GM10266 (cell line): ENCODE results near the gene PDE5A.

Source experiments
- DNase-seq: peaks from one replicate; pipeline ENCODE4 v3.0.0; 2012; ENCODE audit errors: extremely low spot score
- TF ChIP-seq, protein P1 (sequence below): IDR thresholded peaks from 2 replicates; pipeline ENCODE4 v1.5.1; 2012; ENCODE audit warnings: mild to moderate bottlenecking, low read depth; ENCODE audit not compliant: control insufficient read depth, insufficient read depth; ENCODE audit errors: missing control alignments

Gene PDE5A

DNA sequence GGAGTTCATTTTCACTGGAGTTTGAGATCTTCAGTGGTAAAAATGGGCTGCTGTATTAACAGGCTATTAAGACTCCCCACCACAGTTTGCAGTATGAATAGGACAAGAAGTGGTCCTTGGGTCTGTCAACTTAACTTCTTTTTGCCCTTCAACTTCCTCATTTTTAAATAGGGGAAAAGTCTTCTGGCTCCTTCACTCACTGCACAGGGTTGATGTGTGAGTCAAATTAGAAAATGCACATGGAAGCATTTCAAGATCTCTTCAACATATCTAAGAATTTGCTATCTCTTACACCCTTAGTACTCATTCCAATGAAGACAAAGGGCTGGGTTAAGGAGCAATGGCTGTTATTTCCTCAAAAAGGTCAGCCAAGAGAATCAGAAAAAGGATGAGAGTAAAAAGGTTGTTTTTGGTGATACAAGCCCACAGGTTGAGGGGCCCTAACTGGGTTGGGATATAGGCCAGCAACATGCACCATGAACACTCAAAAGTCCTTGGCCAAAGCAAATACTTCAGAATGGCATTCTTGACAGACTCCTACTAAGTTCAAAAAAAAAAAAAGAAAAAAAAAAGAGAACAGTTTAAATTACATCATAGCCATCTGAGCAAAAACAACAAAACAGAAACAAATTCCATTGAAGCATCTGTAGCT, 13.4 kb downstream of the PDE5A start:
- no peak for DNase-seq
- TF ChIP-seq, protein P1, sequence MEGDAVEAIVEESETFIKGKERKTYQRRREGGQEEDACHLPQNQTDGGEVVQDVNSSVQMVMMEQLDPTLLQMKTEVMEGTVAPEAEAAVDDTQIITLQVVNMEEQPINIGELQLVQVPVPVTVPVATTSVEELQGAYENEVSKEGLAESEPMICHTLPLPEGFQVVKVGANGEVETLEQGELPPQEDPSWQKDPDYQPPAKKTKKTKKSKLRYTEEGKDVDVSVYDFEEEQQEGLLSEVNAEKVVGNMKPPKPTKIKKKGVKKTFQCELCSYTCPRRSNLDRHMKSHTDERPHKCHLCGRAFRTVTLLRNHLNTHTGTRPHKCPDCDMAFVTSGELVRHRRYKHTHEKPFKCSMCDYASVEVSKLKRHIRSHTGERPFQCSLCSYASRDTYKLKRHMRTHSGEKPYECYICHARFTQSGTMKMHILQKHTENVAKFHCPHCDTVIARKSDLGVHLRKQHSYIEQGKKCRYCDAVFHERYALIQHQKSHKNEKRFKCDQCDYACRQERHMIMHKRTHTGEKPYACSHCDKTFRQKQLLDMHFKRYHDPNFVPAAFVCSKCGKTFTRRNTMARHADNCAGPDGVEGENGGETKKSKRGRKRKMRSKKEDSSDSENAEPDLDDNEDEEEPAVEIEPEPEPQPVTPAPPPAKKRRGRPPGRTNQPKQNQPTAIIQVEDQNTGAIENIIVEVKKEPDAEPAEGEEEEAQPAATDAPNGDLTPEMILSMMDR, result no peak

- DNase-seq, result no peak
- TF ChIP-seq, protein P1, result no peak
Observed at GRCh38 chr4:119604266-119604665, 24.3 kb downstream of the PDE5A start.

- TF ChIP-seq, protein P1, result no peak
- no peak for DNase-seq
Observed at GRCh38 chr4:119602366-119602765, 26.2 kb downstream of the PDE5A start.

- TF ChIP-seq, protein P1, result no peak
- no peak for DNase-seq
Observed at GRCh38 chr4:119598521-119598920, 30.1 kb downstream of the PDE5A start.

- DNase-seq, result no peak
- TF ChIP-seq, protein P1, result no peak
Observed at GRCh38 chr4:119597377-119597776, 31.2 kb downstream of the PDE5A start.

DNA sequence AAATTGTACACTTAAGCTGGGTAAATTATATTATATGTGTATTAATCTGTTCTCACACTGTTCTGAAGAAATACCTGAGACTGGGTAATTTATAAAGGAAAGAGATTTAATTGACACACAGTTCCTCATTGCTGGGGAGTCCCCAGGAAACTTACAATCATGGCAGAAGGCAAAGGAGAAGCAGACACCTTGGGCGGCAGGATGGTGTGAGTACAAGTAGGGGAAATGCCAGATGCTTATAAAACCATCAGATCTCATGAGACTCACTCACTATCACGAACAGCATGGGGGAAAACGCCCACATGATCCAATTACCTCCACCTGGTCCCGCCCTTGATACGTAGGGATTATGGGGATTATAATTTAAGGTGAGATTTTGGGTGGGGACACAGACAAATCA, 34.9 kb downstream of the PDE5A start:
- DNase-seq, result no peak
- TF ChIP-seq, protein P1, result no peak

DNA sequence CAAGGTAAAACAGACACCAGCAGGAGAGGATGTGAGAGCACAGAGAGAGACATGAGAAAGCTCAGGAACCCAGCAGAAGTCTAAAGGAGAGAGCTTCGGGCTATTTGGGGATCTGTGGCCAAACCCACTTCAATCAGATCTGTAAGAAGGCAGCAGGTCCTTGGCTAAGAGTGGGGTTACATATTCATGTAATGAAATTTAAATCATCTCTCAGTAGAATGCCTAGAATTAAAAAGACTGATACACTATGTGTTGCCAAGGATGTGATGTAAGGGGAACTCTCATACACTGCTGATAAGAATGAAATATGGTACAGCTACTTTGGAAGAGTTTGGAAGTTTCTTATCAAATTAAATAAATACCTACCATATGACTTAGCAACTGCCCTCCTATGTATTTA, 35.8 kb downstream of the PDE5A start:
- TF ChIP-seq, protein P1, result no peak
- no peak for DNase-seq
